Activated CD4-positive, alpha-beta memory T cell treated with anti-CD3 and anti-CD28 coated beads, Interleukin-2, amount 10 ng/mL, durations not matched to agents 7 days and 5 days (primary cell): ENCODE results near the gene RSPH1. TPM values are rescaled to one million over a fixed set of nuclear protein-coding genes. Genes with fewer than 3 reads are reported as not detected.

Experiments used
- CTCF ChIA-PET: fragments of 350-600 bp; sonication (Branson Sonifier 250); formaldehyde crosslinking; loops from one replicate; lab custom pipeline; 2021; ENCODE audit warnings: antibody characterized with exemption, inconsistent platforms; lab: Charles Lee
- POLR2A ChIA-PET: fragments of 350-600 bp; sonication (Branson Sonifier 250); formaldehyde crosslinking; loops from one replicate; lab custom pipeline; 2021; ENCODE audit warnings: antibody characterized with exemption; lab: Charles Lee
- DNase-seq: peaks from one replicate; pipeline ENCODE4 v3.0.0-alpha.2; 2020
- H3K27ac Mint-ChIP-seq: one replicate; pipeline ENCODE4 v1.8.0; 2021; ENCODE audit warnings: mild to moderate bottlenecking, mixed read lengths
- H3K27me3 Mint-ChIP-seq: one replicate; pipeline ENCODE4 v1.8.0; 2021; ENCODE audit warnings: mixed read lengths
- H3K36me3 Mint-ChIP-seq: one replicate; pipeline ENCODE4 v1.8.0; 2021; ENCODE audit warnings: low read depth, mixed read lengths
- H3K4me1 Mint-ChIP-seq: one replicate; pipeline ENCODE4 v1.8.0; 2021; ENCODE audit warnings: mixed read lengths
- H3K4me3 Mint-ChIP-seq: one replicate; pipeline ENCODE4 v1.8.0; 2021; ENCODE audit warnings: mild to moderate bottlenecking, mixed read lengths
- H3K9me3 Mint-ChIP-seq: one replicate; pipeline ENCODE4 v1.8.0; 2021; ENCODE audit warnings: mixed read lengths
- total RNA-seq, 2 experiments: library from RNA; stranded (reverse); gene quantifications; one replicate each; pipeline ENCODE4 v1.2.3, GENCODE V29; 2021

Gene RSPH1
- total RNA-seq, 2 experiments from 2014 or later = not detected

DNA sequence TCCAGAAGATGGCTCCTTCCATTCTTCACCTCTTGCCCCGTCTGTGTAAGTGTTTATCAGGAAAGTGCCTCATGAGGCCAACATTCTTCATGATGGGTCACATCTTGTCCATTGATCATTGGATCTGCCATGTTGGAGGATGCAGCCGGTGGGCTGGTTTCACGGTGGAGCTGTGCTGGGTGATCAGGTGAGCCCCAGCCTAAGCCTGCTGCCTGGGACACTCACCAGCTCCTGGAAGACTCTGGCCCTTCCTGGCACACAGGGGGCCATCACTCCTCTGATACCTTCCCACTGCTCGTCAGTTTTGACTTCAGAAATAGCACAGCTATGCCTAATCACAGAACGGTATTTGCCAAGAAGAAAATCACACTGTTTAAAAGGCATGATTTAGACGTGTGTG is 54.1 kb downstream of the RSPH1 start:
- Mint-ChIP-seq H3K4me3 (no peak overlapping the region), H3K9me3 (no peaks in the 10 kb centered on the region), H3K4me1 (peaks cover 41% of the 10 kb centered on the region), H3K27ac (peak overlapping the region; percentile 28), H3K27me3 (no peaks in the 10 kb centered on the region), H3K36me3 (peaks cover 89% of the 10 kb centered on the region)
- no peak for DNase-seq
- ChIA-PET CTCF (interaction anchor here (1.1 to 1.4 kb wide), 3 partner anchors 9 to 103 kb away, joined by 3 to 4 read pairs (median 4); no protein-coding TSS in a partner anchor), POLR2A (interaction anchor here (1.3 to 2.2 kb wide), 5 partner anchors 13 to 60 kb away, joined by 3 to 6 read pairs (median 4); partner anchors contain the start of gene UBASH3A)

- no peaks in the 10 kb centered on the region for H3K9me3 Mint-ChIP-seq
- H3K36me3 Mint-ChIP-seq = peaks cover 89% of the 10 kb centered on the region
- no peak overlapping the region for H3K27ac Mint-ChIP-seq
- H3K4me1 Mint-ChIP-seq = peaks cover 34% of the 10 kb centered on the region
- ChIA-PET CTCF (no interaction called here), POLR2A (interaction anchor here (0.9 to 2.2 kb wide), 2 partner anchors 11 to 35 kb away, joined by 3 to 6 read pairs; no protein-coding TSS in a partner anchor)
- no peak overlapping the region for H3K4me3 Mint-ChIP-seq
- DNase-seq = no peak
- no peaks in the 10 kb centered on the region for H3K27me3 Mint-ChIP-seq
Observed at GRCh38 chr21:42440187-42440792, 55.7 kb downstream of the RSPH1 start.

DNA sequence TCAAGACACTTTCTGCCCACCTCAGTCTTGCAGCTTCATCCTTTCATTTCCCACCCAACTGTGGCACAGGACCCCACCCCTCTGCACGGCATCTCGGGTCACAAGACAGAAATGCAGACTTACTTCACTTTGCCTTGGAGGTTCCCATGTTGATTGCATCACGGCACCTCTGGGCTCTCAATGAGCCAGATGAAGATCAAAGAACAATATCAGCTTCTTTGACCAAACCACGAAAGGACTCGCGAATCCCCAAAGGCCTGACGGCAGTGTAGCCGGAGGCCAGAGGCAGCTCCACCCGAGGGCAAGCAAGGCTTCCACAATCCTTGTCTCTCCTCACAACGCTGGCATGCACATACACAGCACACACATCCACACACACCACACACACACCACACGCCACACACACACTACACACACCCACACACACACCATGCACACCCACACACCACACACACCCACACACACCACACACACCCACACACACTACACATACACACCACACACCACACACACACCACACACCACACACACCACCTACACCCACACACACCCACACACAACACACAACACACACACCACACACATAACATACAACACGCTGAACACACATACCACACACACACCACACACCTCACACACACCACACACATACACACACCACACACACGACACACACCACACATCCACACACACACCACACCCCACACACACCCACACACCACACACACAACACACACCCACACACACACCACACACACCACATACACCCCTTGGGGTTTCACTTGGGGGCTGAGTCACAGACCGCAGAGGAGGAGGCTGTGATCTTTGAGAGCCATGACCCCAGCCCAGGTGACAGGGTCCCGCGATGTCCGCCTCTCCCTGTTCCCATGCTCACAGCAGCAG is 56.5 kb downstream of the RSPH1 start:
- H3K4me1 Mint-ChIP-seq = peaks cover 41% of the 10 kb centered on the region
- no peaks in the 10 kb centered on the region for H3K27me3 Mint-ChIP-seq
- H3K9me3 Mint-ChIP-seq = no peaks in the 10 kb centered on the region
- no peak overlapping the region for H3K4me3 Mint-ChIP-seq
- peaks cover 91% of the 10 kb centered on the region for H3K36me3 Mint-ChIP-seq
- CTCF ChIA-PET = no interaction called here
- peak overlapping the region; percentile 72 for H3K27ac Mint-ChIP-seq
- POLR2A ChIA-PET = interaction anchor here (0.8 to 2.2 kb wide), 3 partner anchors 10 to 36 kb away, joined by 3 to 6 read pairs (median 3); partner anchors contain the start of gene UBASH3A
- peak; percentile 48 for DNase-seq

DNA sequence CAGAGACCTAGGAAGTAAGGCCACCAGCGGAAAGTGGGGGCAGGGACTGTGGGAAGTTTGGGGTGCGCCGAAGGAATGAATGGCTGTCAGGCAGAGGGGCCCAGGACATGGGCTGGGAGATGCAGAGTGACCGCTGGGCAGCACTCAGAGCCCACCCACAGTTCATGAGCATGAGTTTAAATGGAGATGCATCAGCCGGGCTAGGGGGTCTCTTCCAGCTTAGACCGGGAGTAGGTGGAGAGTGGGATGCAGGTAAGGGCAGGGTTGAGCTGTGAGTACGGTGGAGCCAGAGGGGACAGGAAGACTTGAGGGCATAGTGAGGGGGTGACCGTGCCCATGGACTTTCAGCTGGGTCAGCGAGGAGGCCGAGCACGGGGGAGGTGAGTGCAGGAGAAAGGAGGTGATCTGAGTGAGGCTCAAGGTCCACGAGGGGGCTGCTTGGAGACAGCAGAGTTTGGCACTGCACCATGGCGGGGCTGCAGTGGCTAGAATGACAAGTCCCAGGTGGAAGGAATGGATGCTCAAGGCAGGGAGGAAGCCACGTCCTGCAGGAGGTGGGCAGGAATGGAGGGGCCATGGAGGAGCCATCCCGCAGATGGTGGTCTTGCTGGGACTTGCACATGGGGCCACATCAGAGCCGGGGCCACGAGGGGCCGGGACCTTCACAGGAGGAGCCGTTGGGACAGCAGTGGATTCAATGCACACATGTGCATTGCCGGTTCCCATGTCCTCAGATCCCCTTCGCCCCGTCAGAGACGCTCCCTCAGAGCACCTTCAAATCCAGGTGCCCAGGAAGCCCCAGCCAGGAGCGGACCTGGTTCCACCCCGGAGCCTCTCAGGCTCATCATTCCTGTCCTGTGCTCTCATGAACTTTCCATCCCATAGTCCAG is 57.5 kb downstream of the RSPH1 start:
- POLR2A ChIA-PET = interaction anchor here (0.8 kb wide), 1 partner anchor 35 kb away, joined by 3 read pairs; the partner anchor contains the start of gene UBASH3A
- Mint-ChIP-seq H3K9me3 (no peaks in the 10 kb centered on the region), H3K4me3 (no peak overlapping the region), H3K36me3 (peaks cover 95% of the 10 kb centered on the region), H3K27me3 (no peaks in the 10 kb centered on the region), H3K4me1 (peaks cover 50% of the 10 kb centered on the region), H3K27ac (peak overlapping the region; percentile 72)
- DNase-seq = no peak
- CTCF ChIA-PET = interaction anchor here (1.2 to 1.7 kb wide), 2 partner anchors 14 to 18 kb away, joined by 3 to 4 read pairs; no protein-coding TSS in a partner anchor

GRCh38 chr21:42437786-42438185 is 58.2 kb downstream of the RSPH1 start:
- CTCF ChIA-PET = interaction anchor here (1.2 to 1.7 kb wide), 2 partner anchors 13 to 17 kb away, joined by 3 to 4 read pairs; no protein-coding TSS in a partner anchor
- peaks cover 55% of the 10 kb centered on the region for H3K4me1 Mint-ChIP-seq
- H3K9me3 Mint-ChIP-seq = no peaks in the 10 kb centered on the region
- POLR2A ChIA-PET = interaction anchor here (1.1 kb wide), 1 partner anchor 17 kb away, joined by 4 read pairs; no protein-coding TSS in a partner anchor
- no peak for DNase-seq
- no peaks in the 10 kb centered on the region for H3K27me3 Mint-ChIP-seq
- no peak overlapping the region for H3K4me3 Mint-ChIP-seq
- H3K36me3 Mint-ChIP-seq = peaks cover 95% of the 10 kb centered on the region
- H3K27ac Mint-ChIP-seq = no peak overlapping the region

DNA sequence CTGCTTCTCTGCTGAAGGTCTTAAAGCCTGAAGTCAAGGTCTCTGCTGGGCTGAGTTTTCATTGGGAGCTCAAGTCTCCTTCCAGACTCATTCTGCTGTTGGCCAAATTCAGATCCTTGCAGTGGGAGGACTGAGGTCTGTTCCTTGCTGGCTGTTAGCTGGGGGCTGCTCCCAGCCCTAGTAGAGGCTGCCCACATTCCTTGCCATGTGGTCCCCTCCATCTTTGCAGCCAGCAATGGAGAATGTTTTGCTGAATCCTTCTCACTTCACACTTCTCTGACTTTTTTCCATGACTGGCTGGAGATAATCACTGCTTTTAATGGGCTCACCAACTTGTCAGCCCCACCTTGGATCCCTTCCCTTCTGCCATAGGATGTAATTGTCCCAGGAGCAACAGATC is 59.1 kb downstream of the RSPH1 start:
- Mint-ChIP-seq H3K27me3 (no peaks in the 10 kb centered on the region), H3K4me3 (no peak overlapping the region), H3K27ac (no peak overlapping the region), H3K9me3 (peaks cover 8% of the 10 kb centered on the region), H3K36me3 (peaks cover 95% of the 10 kb centered on the region), H3K4me1 (peaks cover 61% of the 10 kb centered on the region)
- DNase-seq = no peak
- ChIA-PET CTCF (no interaction called here), POLR2A (interaction anchor here (0.8 to 1.1 kb wide), 3 partner anchors 9 to 16 kb away, joined by 3 to 4 read pairs (median 4); no protein-coding TSS in a partner anchor)

- ChIA-PET POLR2A (interaction anchor here (1.1 kb wide), 1 partner anchor 10 kb away, joined by 3 read pairs; no protein-coding TSS in a partner anchor), CTCF (interaction anchor here (1.0 to 1.7 kb wide), 2 partner anchors 11 to 98 kb away, joined by 3 to 5 read pairs; no protein-coding TSS in a partner anchor)
- H3K36me3 Mint-ChIP-seq = peaks cover 98% of the 10 kb centered on the region
- no peaks in the 10 kb centered on the region for H3K27me3 Mint-ChIP-seq
- H3K4me3 Mint-ChIP-seq = no peak overlapping the region
- no peak for DNase-seq
- H3K9me3 Mint-ChIP-seq = peaks cover 11% of the 10 kb centered on the region
- H3K4me1 Mint-ChIP-seq = peaks cover 61% of the 10 kb centered on the region
- no peak overlapping the region for H3K27ac Mint-ChIP-seq
Observed at GRCh38 chr21:42435833-42436232, 60.2 kb downstream of the RSPH1 start.

- ChIA-PET CTCF (interaction anchor here (1.0 to 1.7 kb wide), 2 partner anchors 11 to 97 kb away, joined by 3 to 5 read pairs; no protein-coding TSS in a partner anchor), POLR2A (interaction anchor here (3.3 kb wide), 1 partner anchor 32 kb away, joined by 17 read pairs; the partner anchor contains the start of gene UBASH3A)
- DNase-seq = no peak
- H3K4me3 Mint-ChIP-seq = no peak overlapping the region
- H3K27ac Mint-ChIP-seq = no peak overlapping the region
- H3K27me3 Mint-ChIP-seq = no peaks in the 10 kb centered on the region
- peaks cover 58% of the 10 kb centered on the region for H3K4me1 Mint-ChIP-seq
- peaks cover 11% of the 10 kb centered on the region for H3K9me3 Mint-ChIP-seq
- H3K36me3 Mint-ChIP-seq = peaks cover 97% of the 10 kb centered on the region
Observed at GRCh38 chr21:42435401-42435800, 60.6 kb downstream of the RSPH1 start.

DNA sequence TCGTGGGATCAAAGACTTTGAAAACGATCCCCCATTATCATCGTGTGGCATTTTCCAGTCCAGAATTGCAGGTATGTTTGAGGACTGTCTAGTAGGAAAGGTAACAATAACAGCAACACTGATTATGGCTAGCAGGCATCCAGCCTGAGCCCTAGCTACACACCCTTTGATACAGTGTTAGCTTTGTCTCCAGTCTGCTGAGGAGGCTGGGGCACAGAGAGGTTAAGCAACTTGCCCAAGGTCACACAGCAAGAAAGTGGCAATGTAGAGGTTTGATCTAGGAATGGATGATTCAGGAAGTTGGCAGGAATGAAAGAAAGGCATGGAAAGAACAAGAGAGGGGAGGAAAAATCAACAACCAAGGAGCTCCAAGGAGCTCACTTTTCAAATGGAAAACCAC is 61.1 kb downstream of the RSPH1 start:
- ChIA-PET CTCF (interaction anchor here (1.7 kb wide), 1 partner anchor 97 kb away, joined by 5 read pairs; no protein-coding TSS in a partner anchor), POLR2A (interaction anchor here (3.3 kb wide), 1 partner anchor 31 kb away, joined by 17 read pairs; the partner anchor contains the start of gene UBASH3A)
- H3K9me3 Mint-ChIP-seq = peaks cover 11% of the 10 kb centered on the region
- peaks cover 53% of the 10 kb centered on the region for H3K4me1 Mint-ChIP-seq
- H3K4me3 Mint-ChIP-seq = no peak overlapping the region
- H3K36me3 Mint-ChIP-seq = peaks cover 96% of the 10 kb centered on the region
- no peaks in the 10 kb centered on the region for H3K27me3 Mint-ChIP-seq
- DNase-seq = no peak
- H3K27ac Mint-ChIP-seq = no peak overlapping the region

- ChIA-PET POLR2A (interaction anchor here (1.3 to 3.3 kb wide), 2 partner anchors 10 to 30 kb away, joined by 8 to 17 read pairs; partner anchors contain the start of gene UBASH3A), CTCF (interaction anchor here (1.0 kb wide), 1 partner anchor 53 kb away, joined by 3 read pairs; no protein-coding TSS in a partner anchor)
- DNase-seq = no peak
- H3K27ac Mint-ChIP-seq = no peak overlapping the region
- H3K27me3 Mint-ChIP-seq = no peaks in the 10 kb centered on the region
- H3K4me1 Mint-ChIP-seq = peaks cover 44% of the 10 kb centered on the region
- H3K4me3 Mint-ChIP-seq = no peak overlapping the region
- H3K9me3 Mint-ChIP-seq = peaks cover 11% of the 10 kb centered on the region
- H3K36me3 Mint-ChIP-seq = peaks cover 96% of the 10 kb centered on the region
Observed at GRCh38 chr21:42433946-42434551, 62.0 kb downstream of the RSPH1 start.

DNA sequence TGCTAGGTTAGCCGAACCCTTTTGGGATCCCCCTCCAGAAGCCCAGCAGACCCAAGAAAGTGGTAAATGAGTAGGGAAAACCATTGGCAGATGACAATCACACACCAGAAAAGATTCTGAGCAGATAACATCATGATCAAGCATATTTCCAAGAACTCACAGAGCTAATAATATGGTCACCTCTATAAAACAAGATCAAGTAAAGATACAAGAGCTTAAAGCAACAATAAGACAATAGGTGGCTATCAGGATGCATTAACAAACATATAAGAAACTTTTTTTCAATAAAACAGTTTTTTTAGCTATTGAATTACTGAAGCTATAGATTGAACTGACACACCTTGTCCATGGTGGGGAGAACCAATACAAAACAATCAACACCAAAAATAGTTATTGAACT is 63.3 kb downstream of the RSPH1 start:
- H3K27me3 Mint-ChIP-seq = no peaks in the 10 kb centered on the region
- no peak overlapping the region for H3K4me3 Mint-ChIP-seq
- H3K36me3 Mint-ChIP-seq = peaks cover 94% of the 10 kb centered on the region
- H3K4me1 Mint-ChIP-seq = peaks cover 32% of the 10 kb centered on the region
- H3K9me3 Mint-ChIP-seq = peaks cover 11% of the 10 kb centered on the region
- no peak for DNase-seq
- peak overlapping the region; percentile 38 for H3K27ac Mint-ChIP-seq
- ChIA-PET POLR2A (interaction anchor here (1.2 to 3.3 kb wide), 3 partner anchors 9 to 29 kb away, joined by 4 to 17 read pairs (median 8); partner anchors contain the start of gene UBASH3A), CTCF (interaction anchor here (0.8 to 1.2 kb wide), 3 partner anchors 9 to 51 kb away, joined by 3 to 4 read pairs (median 3); partner anchors contain the start of gene UBASH3A)
